ENCODE results near the gene PLEKHM3.

DNA sequence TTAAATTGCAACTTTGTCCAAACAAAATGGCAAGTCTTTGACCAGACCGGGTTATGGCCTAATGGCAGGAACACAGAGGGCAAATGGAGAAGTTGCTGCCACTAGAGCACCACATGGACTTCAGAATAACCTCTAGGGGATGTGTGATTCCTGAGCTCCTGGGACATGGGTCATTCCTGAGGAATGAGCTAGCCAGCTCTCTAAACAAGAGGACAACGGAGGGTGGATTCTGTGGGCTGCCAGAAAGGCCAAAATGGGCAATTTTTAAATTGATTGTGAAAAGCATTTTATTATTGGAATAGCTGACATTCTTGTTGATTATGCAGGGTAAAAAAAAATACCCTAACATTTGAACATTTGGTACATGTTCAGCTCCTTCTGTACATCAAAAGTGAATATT, 145.8 kb downstream of the PLEKHM3 start:
- TF ChIP-seq POLR2A (IDR thresholded peaks at IDR 0.05): no peak
- TF ChIP-seq, protein P1, sequence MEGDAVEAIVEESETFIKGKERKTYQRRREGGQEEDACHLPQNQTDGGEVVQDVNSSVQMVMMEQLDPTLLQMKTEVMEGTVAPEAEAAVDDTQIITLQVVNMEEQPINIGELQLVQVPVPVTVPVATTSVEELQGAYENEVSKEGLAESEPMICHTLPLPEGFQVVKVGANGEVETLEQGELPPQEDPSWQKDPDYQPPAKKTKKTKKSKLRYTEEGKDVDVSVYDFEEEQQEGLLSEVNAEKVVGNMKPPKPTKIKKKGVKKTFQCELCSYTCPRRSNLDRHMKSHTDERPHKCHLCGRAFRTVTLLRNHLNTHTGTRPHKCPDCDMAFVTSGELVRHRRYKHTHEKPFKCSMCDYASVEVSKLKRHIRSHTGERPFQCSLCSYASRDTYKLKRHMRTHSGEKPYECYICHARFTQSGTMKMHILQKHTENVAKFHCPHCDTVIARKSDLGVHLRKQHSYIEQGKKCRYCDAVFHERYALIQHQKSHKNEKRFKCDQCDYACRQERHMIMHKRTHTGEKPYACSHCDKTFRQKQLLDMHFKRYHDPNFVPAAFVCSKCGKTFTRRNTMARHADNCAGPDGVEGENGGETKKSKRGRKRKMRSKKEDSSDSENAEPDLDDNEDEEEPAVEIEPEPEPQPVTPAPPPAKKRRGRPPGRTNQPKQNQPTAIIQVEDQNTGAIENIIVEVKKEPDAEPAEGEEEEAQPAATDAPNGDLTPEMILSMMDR (IDR thresholded peaks at IDR 0.05): no peak

All from adrenal gland (tissue), 5 donors.